HG03342 (cell line): ENCODE data around the gene PI3.
"Not testable (repeated sequence)": the region's sequence is repeated elsewhere in the genome, so short reads cannot be mapped to it uniquely, and the experiment has no call there.

Source experiments
- ATAC-seq: cut with Tn5 transposase; IDR thresholded peaks from one replicate; pipeline ENCODE4 v1.9.1; 2021; ENCODE audit warnings: mild to moderate bottlenecking, moderate library complexity; ENCODE audit not compliant: unreplicated experiment

The PI3 gene, protein sequence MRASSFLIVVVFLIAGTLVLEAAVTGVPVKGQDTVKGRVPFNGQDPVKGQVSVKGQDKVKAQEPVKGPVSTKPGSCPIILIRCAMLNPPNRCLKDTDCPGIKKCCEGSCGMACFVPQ

DNA sequence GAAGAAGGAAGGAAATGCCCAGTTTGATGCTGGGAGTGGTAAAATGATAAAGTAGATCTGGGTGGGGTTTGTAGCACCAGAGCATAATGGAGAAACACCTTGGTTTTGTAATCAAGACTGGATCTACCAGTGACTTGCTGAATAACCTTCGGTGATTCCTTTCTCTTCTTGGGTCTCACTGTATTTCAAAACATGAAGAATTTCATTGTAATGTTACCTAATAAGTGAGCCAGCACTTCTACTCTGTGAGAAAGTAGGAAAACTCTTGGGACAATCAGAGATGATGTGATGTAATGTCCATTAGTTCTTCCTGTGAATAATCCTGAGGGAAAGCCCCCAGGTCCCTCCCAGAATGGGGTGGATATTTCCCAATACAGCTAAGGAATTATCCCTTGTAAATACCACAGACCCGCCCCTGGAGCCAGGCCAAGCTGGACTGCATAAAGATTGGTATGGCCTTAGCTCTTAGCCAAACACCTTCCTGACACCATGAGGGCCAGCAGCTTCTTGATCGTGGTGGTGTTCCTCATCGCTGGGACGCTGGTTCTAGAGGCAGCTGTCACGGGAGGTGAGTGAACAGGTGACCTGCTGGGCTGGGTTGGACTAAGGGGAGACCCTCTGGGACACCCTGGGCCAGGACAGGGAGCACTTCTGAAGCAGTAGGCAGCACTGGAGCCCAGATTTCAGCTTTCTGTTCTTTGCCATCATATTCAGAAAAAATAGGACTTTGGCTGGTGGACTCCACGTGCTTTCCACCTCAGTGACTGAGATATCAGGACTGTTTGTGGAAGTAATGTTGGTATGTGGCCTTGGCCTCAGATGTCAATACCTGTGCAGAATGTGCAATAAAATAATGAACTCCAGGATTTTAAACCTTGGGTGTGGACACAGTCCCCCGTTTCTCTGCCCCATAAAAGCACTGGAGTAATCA lies at the start of gene PI3:
Gene PI3, plus strand, starts transcription at position 469 of the 931 bp plus-strand sequence. Its CDS starts 21 bp downstream, at position 490.
- no peak for ATAC-seq

DNA sequence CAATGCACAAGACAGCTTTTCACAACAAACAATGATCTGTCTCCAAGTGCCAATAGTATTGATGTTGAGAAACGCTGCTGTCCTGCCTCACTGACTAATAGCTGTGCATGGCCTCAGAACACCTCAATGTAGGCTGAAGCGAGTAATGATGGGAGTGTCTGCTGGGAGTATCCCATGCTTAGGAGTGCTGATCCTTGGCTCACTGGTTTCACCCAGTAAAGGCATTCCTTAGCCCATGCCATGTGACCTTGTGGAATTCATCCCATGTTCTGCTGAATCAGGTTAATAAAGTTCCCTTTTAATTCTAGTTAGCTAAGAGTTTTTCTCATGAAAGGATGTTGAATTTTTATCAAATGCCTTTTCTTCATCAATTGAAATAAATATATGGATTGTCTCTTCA lies 46.6 kb upstream of the PI3 start:
- no peak for ATAC-seq

DNA sequence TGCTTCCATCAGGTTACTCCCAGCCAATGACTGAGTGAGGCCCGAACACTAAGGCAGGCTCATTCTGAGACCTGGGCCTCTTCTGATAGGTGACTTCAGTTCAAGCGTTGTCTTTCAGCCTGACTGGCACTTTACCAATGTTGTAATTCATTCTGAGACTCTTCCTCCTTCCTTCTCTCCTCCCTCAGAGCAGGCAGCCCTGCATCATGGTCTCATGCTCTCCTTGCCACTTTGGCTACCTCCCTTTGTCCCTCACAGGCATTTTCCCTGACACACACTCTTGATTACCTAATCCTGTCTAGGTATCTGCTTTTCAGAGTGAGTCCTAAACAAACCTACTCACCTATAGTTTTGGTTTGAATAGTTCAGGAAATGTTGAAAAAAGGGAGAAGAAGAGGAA lies 37.8 kb upstream of the PI3 start:
- ATAC-seq: no peak

DNA sequence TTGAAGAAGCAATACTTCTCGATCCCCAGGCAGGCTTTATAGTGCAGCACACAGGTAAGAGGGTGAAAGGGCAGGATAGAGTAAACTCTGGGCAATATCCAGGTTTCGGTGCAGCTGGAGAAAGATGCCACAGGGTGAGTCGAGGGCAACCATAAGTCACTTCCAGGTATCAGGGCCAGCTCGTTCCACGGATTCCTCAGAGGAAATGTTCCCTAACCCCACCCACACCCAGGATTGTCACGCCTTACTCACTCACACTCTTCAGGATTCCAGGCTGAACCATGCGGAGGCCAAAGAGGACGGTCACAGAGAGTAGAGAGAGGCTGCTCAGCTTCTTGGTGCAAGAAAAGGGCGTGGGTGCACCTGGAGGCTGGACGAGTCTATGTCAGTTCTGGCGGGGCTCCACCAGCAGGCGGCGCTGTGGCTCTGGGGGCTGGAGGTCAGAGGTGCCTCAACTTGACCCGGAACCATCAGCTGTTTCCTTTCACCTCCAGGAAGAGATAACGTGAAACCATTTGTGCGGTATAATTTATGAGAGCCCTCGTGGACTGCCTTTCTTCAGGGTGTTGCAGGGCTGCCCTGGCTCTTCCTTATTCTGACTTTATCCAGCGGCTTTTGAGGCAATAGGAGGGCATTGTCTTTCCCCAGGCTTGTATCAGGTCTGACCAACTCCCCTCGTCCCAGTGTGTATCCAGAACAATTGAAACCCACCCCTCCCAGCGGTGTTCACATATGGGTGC lies 36.0 kb upstream of the PI3 start:
- no peak for ATAC-seq

DNA sequence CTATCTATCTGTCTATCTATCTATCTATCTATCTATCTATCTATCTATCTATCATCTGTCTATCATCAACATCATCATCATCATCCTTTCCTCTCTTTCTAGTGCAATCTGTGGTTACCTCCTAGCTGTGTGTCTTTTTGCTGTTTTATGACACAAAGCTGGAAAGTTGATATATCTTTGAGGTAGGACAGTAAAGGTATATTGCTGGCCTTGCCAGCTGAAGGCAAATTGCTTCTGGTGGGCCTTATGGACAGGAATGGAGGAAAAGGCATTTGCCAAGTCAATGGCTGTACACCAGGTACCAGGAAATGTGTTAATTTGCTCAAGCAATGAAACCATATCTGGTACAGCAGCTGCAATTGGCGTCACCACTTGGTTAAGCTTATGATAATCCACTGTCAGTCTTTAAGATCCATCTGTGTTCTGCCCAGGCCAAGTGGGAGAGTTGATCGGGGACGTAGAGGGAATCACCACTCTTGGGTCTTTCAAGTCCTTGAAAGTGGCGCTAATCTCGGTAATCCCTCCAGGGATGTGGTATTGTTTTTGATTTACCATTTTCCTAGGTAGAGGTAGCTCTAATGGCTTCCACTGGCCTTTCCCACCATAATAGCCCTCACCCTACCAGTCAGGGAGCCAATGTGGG lies 34.8 kb upstream of the PI3 start:
- ATAC-seq: not testable (repeated sequence)

DNA sequence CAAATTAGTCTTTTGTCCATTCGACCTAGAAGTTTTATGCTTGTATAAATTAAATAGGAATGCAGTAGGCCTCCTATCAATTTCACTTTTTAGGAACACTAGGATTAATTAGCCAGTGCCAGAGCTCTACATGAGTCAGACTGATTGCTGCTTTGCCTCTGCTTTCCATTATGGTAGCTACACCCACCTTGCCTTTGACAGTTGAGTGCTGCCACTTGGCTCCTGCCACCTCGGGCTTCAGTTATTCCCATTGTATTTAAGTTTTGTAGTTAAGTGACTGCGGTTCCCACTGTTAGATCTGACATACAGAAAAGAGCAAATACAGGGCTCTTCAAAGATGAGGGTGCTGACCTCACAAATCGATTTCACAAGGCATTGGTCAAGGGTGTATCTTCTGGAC lies 33.9 kb upstream of the PI3 start:
- no peak for ATAC-seq

DNA sequence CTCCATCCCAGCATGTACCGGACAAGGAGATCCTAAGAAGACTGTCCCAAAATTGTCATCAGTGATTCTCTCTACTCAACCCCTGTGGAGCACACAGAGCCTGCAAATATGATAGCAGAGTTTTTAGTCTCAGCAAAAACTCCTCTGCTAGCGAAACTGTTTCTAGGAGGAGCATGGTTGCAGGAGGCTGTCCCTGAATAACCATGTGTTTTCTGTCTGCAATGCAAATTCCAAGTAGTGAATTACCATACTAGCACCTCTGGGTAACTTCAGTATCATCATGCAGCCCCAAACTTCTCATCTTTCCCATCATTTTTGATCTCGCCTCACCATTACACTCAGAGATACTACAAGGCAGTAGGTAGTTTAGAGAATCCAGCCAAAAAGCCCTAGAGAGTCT lies 25.6 kb upstream of the PI3 start:
- ATAC-seq: no peak

DNA sequence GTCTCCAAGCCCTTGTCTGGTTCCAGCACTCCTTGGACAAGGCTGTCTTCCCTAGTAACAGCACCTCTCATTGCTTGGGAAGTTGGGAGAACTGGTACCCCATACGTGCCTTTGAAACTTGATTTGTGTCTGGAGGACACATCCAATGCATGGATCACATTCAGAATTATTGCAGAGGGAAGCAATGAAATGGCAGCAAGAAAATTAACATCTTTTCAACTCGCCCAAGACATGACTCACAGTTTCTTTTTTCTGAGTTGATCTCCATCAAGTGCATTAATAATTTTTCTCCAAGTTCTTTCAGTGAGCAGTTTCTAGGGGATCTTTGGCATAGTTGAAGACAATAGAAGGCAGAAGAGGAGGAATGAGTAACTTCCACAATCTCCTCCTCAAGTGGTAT lies 22.3 kb upstream of the PI3 start:
- ATAC-seq: no peak

DNA sequence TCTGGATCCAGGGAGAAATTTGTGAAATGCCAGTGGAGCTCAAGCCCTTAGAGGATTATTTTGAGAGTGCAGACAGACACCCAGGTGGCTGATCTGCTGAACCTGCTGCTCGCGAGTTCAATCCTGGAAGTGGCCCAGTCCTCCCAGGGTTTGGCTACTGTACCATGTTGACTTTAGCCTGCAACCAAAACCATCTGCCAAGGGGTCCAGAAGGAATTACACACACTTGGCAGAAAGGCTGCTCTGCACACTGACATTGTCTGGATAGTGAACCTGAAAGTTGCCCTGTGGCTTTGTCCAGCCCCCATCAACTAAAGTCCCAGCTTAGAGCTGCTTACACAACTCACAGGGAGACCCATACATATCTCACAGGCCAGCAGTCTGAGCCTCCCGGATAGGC lies 21.6 kb upstream of the PI3 start:
- no peak for ATAC-seq

DNA sequence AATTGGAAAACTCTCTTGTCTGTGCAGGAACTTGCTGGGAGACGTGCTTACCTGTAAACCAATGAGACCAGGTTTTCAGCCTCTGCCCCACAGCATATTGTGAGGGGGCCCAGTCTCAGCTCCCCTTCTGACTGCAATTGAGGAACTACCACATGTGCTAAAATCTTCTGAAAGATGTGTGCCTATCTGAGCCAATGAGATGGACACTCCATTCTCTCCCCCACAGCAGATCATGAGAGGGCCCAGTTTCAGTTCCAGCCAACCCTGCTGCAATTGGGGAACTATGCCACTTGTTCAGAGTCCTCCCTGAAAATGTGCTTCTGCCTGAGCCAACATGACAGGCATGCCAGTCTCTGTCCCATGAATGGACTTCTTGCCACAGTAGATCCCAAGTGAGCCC lies 20.9 kb upstream of the PI3 start:
- no peak for ATAC-seq

DNA sequence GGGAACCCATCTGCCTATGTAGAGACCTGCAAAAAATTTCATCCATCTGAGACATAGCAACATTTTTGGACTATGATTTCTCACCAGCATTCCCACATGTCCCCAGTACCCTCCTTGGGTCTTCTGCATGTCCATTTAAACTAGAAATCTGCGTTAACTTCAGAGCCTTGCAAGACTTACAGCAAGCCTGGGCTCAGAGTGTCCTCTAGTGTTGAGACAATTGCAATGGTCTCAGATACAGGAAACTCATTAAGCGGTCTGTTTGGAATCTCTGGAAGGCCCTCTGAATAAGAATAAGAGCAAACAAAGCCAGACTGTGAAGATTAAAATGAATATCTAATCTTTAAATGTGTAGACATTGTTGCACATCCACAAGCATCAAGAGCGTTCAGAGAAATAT lies 20.5 kb upstream of the PI3 start:
- no peak for ATAC-seq

DNA sequence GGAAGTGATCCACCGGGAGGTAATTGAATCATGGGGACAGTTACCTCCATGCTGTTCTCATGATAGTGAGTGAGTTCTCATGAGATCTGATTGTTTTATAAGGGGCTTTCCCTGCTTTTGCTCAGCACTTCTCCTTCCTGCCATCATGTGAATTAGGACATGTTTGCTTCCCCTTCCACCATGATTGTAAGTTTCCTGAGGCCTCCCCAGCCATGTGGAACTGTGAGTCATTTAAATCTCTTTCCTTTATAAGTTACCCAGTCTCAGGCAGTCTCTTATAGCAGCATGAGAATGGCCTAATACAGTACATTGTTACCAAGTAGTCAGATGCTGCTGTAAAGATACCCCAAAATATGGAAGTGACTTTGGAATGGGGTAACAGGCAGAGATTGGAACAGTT lies 19.9 kb upstream of the PI3 start:
- not testable (repeated sequence) for ATAC-seq

DNA sequence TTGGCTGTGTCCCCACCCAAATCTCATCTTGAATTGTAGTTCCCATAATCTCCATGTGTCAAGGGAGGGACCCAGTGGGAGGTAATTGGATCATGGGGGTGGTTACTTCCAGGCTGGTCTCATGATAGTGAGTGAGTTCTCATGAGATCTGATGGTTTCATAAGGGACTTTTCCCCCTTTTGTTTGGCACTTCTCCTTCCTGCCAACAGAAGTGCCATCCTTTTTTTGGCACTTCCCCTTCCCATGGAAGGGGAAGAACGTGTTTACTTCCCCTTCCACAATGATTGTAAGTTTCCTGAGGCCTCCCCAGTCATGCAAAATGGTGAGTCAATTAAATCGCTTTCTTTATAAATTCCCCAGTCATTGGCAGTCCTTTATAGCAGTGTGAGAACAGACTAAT lies 18.0 kb upstream of the PI3 start:
- no peak for ATAC-seq

DNA sequence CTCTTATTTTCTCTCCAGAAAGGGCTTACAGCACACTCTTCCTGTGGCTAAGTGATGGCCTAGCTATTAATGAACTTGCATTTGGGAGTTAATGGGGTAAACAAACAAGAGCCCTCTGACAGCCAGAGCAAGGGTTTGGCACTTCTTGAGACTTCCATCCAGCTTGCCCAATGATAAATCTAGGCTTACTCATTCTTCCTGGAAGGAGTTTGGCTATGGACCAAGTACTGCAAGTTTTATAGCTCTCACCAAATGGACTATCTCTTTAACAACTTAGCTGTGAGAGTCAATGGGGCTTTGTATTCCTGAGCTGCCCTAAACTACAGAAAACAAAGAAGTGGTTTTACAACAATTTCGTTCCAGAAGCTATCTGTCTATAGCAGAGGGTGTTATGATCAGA lies 16.7 kb upstream of the PI3 start:
- ATAC-seq: no peak

DNA sequence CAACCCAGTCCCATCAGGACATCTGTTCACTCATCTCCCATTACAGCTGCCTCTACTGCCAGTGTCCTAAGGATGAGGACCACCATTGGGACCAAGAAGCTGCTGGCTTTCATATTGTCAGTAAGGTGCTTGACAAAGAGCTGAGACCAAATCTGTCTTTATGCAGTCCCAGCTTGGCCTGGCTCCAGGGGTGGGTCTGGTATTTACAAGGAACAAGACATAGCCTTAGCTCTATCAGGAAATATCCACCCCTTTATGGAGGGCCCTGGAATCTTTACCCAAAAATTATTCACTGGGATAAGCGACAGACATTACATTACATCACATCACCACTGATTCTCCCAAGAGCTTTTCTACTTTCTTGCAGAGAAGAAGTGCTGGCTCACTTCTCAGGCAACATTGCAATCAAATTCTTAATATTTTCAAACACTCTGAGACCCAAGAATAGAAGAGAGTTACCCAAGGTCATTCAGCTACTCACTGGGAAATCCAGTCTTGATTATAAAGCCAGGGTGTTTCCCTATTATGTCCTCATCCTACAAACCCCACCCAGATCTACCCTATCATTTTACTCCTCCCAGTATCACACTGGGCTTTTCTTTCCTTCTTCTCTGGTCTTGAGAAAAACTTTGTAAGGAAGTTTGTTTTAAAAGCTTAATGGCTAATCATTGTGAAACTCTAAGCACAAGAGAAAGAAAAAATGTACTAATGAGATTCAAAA lies 11.5 kb upstream of the PI3 start:
- no peak for ATAC-seq

DNA sequence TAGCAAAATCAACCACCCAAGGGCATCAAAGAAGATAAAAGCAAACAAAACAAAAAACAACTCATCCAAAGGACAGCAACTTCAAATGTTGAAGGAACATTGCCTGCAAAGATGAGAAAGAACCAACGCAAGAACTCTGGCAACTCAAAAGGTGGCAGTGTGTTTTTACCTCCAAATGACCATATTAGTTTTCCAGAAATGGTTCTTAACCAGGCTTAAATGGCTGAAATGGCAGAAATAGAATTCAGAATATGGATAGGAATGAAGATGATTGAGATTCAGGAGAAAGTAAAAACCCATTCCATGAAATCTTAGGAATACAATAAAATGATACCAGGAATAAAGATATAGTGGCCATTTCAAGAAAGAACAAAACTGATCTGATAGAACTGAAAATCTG lies 9.8 kb upstream of the PI3 start:
- no peak for ATAC-seq

DNA sequence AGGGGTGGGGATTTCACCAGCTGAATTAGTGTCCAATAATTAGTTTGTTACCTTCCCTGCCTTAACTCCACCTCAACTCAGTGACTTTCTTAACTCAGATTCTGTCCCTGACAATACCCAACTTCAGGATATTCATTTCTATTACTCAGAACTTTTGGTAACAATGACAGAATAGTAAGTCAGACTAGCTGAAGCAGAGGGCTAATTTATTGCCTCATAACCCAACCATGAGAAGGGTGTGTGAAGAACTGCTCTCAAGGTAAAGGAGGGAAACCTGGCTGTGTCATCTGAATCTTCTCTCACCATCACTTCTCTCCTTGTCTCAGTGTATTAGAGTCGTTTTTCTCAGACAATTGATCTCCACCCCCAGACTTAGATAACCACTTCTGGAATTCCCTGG lies 1.2 kb upstream of the PI3 start:
- no peak for ATAC-seq

DNA sequence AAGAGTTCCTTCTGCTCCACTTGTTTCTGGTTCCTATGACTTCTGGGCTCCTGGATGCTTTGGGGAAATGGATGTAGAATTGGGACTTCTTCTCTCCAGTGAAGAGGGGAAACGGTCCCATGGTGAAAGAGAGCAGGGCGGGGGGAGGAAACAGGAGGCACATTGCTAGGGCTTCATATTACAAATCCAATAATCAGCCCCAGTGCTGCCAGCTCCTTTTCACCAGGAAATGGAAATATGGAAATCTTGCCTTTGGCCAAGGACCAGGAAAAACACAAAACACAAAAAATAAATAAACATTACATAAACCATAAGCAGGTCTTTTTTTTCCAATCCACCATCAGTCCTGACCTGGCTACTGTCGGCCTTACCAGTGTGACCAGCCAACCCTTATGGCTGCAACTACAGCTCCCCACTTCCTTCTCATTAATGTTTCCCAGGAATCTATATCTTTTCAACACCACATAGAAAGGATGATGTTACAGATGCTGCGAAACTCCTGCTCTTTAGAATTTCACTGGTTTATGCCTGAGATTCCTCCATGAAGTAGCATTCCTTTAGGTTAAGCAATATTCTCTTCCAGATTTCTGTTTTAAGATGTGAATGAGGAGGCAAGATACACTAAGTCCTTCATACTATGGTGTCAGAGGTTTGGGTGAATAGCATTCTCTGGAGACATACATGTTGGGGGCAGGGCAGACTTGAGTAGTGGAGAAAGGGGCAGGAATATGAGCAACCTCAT lies 2.0 kb downstream of the PI3 start:
- ATAC-seq: no peak

DNA sequence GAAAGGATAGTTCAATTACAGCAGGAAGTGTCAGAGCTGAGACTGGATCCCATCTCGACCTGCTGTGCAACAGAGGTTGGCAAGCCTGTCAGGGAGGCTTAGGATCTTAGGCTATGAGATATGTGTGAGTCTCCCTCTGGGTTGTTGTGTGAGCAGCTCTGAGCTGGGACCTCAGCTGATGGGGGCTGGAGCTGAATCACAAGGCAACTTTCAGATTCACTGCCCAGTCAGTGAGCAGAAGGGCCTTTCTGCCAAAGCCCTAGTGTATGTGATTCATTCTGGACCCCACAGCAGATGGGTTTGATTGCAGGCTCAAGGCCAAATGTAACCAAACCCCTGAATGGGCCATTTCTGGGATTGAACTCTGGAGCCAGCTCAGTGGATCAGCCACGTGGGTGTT lies 4.5 kb downstream of the PI3 start:
- no peak for ATAC-seq

DNA sequence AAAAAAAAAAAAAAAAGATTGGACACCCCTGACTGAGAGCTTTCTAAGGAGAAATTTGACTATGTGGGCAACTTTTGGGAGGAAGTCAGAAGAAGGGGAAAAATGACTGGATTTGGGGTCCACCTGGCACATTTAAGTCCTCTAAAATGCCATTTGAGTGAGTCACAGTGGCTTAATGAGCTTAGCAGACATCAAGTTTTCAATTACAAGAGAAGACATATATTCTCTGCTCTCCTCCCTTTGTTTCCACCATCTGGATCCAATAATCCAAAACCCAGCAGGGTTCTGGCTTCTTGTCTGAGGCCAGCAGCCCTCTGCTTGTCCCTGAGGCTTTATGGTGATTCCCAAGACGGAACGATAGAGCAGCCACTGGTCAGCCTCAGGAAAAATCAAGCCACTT lies 6.9 kb downstream of the PI3 start:
- ATAC-seq: no peak
